ENCODE data around the gene EIF4G3.
A peak's percentile ranks its signal among the peaks of the same experiment; 100 is the strongest.
"Not testable (repeated sequence)": the region's sequence is repeated elsewhere in the genome, so short reads cannot be mapped to it uniquely, and the experiment has no call there.

The EIF4G3 gene

DNA sequence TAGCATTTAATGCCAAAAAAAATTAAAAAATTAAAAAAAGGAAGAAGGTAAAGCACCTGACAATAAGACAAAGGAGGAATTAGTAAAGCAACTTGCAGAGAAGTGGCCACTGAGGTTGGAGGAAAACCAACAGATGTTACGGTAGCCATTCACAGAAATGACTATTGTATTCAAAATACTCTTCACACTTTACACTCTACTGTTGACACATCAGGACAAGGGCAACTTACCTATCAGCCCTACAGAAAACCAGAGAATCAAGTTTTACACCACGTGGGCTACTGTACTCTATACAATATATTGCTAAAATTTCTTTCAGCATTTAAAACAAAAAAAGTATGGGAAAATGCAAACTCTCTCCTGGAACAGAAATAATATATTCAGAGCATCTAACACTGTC, 70.0 kb downstream of the EIF4G3 start:
- DNase-seq (ENCODE audit: low read depth in 2 of 2): no peak

DNA sequence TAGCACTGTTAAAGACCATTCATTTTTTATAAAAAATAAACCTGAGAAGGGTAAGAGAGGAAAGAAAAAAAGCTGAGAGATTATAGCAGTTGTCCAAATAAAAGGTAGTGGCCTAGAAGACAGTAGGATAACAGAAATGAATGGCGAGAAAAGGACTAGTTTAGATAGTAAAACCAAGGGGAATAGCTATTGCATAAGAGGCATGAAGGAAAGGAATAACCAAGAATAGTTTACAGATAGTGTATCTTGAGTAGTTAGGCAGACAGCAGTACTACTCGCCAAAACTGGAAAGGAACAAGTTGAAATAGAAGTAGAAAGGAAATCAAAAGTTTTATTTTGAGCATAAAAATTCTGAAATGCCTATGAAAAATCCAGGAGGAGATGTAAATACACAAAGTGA, 70.5 kb downstream of the EIF4G3 start:
- DNase-seq (ENCODE audit: low read depth in 2 of 2): no peak

DNA sequence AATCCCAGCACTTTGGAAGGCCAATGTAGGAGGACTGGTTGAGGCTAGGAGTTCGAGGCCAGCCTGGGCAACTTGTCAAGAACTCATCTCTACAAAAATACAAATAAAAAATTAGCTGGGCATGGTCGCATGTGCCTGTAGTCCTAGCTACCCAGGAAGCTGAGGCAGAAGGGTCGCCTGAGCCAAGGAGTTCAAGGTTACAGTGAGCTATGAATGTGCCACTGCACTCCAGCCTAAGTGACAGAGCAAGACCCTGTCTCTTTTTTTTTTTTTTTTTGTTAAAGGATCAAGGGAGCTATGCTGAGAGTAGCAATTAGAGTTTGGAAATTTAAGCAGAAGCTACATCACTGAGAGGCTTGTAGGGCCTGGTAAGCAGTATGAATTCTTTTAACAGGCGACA, 70.9 kb downstream of the EIF4G3 start:
- DNase-seq (ENCODE audit: low read depth in 2 of 2): no peak

DNA sequence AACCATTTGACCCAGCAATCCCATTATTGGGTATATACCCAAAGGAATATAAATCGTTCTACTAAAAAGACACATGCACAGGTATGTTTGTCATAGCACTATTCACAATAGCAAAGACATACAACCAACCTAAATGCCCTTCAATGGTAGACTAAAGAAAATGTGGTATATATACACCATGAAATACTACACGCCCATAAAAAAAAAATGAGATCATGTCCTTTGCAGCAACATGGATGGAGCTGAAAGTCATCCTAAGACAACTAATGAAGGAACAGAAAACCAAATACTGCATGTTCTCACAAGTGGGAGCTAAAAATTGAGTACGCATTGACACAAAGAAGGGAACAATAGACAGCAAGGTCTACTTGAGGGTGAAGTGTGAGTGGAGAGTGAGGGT, 72.0 kb downstream of the EIF4G3 start:
- no peak for DNase-seq (ENCODE audit: low read depth in 2 of 2)

DNA sequence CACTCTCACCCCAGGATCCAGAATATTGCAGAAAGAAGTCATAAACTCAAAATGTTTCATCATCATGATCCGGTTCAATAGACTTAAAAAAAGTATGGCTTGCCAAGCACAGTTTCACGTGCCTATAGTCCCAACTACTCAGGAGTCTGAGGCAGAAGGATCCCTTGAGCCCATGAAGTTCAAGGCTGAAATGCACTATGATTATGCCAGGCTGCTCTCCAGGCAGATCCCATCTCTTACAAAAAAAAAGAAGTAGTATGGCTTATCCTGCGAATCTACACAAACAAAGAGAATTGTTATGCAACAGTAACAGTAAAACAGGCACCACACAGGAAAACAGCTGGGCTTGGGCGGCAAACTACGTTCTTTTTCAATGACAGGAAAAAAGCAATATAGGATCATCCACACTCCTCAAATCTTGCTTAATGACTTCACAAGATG, 76.2 kb downstream of the EIF4G3 start:
- DNase-seq (ENCODE audit: low read depth in 2 of 2): no peak

DNA sequence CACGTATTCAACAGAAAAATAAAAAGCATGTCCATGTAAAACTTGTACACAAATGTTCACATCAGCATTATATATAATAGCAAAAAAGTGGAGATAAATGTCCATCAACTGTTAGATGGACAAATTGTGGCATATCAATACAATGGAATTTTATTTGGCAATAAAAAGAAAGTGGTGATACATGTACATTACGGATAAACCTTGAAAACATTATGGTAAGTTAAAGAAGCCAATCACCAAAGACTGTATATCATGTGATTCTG, 76.9 kb downstream of the EIF4G3 start:
- DNase-seq (ENCODE audit: low read depth in 2 of 2): no peak

DNA sequence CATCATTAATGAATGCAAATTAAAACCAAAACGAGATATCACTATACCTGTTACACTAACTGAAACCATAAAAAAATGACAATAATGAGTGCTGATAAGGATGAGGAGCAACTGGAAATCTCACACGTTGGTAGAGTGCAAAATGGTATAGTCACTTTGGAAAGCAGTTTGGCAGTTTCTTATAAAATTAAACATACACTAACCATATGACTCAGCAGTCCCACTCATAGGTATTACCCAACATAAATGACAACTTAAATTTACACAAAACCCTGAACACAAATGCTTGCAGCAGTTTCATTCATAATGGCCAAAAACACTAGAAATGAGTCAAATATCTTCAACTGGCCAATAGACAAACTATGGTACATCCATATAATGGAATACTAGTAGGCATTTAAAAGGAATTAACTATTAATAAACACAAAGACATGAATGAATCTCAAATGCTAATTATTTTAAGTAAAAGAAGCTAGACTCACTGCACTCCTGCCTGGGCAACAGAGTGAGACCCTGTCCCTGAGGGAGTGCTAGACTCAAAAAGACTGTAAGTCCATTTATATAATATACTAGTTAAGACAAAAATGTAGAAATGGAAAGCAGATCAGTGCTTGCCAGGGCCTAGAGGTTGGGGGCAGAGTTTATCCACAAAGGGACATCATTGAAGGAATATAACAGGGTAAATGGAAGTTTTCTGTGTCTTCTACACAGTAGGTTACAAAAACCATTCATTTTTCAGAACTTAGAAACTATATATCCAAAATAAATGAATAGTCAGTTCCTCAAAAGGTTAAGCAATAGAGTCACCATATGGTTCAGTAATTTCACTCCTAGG, 77.4 kb downstream of the EIF4G3 start:
- DNase-seq (ENCODE audit: low read depth in 2 of 2): no peak

DNA sequence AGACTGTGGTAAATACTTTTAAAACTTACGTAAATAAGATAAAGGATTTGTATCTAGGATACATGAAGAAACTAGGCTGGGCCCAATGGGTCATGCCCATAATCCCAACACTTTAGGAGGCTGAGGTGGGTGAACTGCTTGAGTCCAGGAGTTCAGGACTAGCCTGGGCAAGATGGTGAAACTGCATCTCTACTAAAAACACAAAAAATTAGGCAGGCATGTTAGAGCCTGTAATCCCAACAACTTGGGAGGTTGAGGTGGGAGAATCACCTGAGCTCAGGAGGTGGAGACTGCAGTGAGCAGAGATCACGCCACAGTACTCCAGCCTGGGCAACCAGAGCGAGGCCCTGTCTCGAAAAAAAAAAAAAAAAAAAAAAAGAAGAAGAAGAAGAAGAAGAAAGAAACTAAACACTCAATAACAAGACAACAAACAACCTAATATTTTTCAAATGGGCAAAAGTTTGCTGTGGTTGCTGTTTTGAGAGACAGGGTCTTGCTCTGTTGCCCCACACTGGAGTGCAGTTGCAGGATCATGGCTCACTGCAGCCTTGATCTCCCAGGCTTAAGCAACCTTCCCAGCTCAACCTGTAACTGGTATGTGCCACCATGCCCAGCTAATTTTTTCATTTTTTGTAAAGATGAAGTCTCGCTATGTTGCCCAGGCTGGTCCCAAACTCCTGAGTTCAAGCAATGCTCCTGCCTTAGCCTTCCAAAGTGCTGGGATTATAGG, 78.3 kb downstream of the EIF4G3 start:
- no peak for DNase-seq (ENCODE audit: low read depth in 2 of 2)

DNA sequence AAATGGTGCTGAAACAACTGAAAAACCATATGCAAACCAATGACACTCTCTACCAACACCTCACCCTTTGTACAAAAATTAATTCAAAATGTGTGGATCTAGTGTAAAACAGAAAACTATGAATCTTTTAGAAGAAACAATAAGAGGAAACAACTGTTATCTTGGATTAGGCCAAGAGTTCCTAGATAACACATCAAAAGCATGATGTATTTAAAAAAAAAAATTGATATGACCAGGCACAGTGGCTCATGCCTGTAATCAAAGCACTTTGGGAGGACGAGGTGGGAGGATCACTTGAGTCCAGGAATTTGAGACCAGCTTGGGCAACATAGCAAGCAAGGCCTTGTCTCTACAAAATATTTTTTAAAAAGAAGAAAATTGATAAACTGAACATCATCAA, 79.0 kb downstream of the EIF4G3 start:
- DNase-seq (ENCODE audit: low read depth in 2 of 2): no peak

DNA sequence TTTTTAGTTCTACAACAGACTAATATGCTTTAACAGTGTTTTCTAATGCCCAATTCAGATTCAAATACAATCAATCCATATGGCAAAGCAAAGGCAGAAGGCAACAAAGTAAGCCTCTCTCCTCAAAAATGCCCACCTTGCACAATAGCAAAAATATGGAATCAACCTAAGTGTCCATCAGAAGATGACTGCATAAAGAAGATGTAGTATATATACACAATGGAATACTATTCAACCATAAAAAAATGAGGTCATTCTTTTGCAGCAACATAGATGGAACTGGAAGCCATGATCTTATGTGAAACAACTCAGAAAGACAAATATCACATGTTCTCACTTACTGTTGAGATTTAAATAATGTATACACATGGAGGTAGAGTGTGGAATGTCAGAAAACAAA, 80.7 kb downstream of the EIF4G3 start:
- no peak for DNase-seq (ENCODE audit: low read depth in 2 of 2)

DNA sequence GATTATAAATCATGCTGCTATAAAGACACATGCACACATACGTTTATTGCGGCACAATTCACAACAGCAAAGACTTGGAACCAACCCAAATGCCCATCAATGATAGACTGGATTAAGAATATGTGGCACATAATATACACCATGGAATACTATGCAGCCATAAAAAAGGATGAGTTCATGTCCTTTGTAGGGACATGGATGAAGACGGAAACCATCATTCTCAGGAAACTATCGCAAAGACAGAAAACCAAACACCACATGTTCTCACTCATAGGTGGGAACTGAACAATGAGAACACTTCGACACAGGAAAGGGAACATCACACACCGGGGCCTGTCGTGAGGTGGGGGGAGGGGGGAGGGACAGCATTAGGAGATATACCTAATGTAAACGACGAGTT, 82.4 kb downstream of the EIF4G3 start:
- DNase-seq (ENCODE audit: low read depth in 2 of 2): not testable (repeated sequence)

DNA sequence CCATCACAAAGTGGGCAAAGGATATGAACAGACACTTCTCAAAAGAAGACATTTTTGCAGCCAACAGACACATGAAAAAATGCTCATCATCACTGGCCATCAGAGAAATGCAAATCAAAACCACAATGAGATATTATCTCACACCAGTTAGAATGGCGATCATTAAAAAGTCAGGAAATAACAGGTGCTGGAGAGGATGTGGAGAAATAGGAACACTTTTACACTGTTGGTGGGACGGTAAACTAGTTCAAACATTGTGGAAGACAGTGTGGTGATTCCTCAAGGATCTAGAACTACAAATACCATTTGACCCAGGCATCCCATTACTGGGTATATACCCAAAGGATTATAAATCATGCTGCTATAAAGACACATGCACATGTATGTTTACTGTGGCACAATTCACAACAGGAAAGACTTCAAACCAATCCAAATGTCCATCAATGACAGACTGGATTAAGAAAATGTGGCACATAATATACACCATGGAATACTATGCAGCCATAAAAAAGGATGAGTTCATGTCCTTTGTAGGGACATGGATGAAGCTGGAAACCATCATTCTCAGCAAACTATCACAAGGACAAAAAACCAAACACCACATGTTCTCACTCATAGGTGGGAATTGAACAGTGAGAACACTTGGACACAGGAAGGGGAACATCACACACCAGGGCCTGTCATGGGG, 83.3 kb downstream of the EIF4G3 start:
- not testable (repeated sequence) for DNase-seq (ENCODE audit: low read depth in 2 of 2)

DNA sequence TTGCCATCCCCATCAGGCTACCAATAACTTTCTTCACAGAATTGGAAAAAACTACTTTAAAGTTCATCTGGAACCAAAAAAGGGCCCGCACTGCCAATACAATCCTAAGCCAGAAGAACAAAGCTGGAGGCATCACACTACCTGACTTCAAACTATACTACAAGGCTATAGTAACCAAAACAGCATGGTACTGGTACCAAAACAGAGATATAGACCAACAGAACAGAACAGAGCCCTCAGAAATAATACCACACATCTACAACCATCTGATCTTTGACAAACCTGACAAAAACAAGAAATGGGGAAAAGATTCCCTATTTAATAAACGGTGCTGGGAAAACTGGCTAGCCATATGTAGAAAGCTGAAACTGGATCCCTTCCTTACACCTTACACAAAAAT, 84.2 kb downstream of the EIF4G3 start:
- DNase-seq (ENCODE audit: low read depth in 2 of 2): not testable (repeated sequence)

DNA sequence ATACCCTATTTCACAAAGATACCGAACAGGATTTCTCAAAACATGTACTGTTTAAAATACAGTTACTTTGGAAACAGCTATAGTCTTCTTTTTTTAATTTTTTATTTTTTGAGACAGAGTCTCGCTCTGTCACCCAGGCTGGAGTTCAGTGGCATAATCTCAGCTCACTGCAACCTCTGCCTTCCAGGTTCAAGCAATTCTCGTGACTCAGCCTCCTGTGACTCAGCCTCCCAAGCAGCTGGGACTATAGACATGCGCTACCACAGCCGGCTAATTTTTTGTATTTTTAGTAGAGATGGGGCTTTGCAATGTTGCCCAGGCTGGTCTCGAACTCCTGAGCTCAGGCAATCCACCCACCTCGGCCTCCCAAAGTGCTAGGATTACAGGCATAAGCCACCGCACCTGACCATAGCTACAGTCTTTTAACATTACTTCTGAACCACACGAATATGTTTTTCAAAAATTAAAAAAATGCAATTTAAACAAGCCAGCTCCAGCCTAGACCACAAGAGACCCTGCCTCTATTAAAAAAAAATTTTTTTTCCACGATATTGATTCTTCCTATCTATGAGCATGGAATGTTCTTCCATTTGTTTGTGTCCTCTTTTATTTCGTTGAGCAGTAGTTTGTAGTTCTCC, 85.5 kb downstream of the EIF4G3 start:
- peak; percentile 50 to 56 for DNase-seq (ENCODE audit: low read depth in 2 of 2)

DNA sequence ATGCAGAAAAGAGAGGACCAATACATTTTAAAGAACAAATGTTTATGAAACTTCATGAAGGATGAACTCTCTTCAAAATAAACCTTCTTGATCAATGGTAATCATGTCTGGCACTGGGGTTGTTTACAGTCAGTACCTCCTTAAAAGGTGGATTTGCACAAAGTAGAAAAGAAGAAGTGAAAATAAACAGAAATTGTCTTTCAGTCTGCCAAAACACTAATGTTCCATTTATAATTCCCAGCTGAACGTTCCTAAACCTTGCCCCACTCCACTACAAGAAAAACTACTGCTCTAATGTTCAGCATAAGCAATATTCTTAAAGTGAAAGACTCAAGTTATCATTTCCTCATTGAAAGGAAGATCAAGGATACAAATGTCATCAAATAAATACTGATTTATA, 86.2 kb downstream of the EIF4G3 start:
- no peak for DNase-seq (ENCODE audit: low read depth in 2 of 2)

DNA sequence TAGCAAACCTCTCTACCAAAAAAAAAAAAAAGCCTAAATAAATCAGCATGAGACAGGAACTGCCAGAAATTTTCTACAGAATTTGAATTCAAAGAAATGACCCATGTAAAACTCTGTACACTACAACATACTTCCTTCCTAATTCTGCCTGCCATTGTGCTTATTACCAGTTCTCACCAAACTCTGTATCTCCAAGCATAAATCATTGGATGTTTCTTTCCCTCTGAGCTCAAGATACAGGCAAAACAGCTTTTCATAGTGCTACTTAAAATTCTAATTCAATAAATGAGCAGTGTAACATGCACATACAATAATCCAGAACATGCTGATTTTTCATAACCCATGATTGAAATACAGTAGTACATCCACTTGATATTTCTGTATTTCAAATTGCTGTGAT, 87.0 kb downstream of the EIF4G3 start:
- DNase-seq (ENCODE audit: low read depth in 2 of 2): no peak

DNA sequence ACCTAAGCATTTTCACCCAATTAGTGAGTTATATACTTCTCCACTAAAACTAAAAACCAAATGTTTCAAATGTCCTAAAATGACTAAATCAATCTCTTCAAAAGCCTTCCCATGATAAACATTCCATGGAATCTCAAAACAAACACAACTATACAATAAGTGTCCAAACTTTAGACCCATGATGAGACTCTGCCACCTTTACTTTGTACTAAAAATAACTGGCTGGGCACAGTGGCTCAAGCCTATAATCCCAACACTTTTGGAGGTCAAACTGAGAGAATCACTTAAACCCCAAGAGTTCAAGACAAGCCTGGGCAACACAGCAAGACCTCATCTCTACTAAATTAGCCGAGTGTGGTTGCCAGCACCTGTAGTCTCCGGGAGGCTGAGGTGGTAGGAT, 87.4 kb downstream of the EIF4G3 start:
- no peak for DNase-seq (ENCODE audit: low read depth in 2 of 2)

DNA sequence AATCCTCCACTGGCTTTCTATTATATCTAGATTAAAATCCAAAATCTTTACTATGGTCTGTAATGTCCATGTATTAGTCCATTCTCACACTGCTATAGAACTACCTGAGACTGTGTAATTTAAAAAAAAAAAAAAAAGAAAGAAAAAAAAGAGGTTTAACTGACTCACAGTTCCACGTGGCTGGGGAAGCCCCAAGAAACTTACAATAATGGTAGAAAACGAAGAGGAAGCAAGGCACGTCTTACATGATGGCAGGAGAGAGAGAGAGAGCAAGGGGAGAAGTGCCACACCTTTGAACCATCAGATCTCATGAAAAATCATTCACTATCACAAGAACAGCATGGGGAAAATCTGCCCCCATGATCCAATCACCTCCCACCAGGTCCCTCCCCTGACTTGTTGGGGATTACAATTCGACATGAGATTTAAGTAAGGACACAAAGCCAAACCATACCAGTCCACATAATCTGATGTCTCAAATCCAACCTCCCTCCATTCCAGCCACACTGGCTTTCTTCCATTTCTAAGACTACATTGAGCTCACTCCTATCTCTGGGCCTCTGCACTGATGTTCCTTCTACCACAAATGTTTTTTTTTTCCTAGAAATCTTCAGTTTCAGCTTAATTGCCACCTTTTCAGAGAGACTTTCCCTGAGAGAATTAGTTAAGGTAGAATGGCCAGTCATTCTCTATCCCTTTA, 92.4 kb downstream of the EIF4G3 start:
- no peak for DNase-seq (ENCODE audit: low read depth in 2 of 2)

DNA sequence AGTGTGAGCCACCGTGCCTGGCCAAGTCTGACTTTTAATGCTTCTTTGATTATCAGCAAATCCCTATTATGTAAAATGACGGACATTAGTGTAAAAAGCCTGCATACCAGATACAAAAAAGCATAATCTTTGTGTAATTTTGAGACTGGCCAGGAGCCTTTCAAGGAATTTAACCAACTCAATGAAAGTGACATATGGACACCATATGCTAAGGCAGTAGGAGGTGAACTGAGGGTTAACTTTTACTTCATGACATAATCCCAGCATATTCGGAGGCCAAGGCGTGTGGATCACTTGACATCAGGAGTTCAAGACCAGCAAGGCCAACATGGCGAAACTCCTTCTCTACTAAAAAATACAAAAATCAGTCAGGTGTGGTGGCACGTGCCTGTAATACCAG, 94.6 kb downstream of the EIF4G3 start:
- DNase-seq (ENCODE audit: low read depth in 2 of 2): peak; percentile 53 to 59

DNA sequence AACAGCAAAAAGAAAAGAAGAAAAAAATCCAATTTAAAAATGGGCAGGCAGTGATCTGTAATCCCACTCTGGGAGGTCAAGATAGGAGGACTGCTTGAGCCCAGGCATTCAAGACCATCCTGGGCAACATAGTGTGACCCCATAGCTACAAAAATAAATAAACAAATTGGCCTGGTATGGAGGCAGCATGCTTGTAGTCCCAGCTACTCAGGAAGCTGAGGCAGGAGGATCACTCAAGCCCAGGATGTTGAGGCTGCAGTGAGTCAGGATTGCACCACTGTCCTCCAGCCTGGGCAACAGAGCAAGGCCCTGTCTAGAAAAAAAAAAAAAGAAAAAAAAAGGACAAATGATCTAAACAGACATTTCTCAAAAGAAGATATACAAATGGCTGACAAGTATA, 99.6 kb downstream of the EIF4G3 start:
- DNase-seq (ENCODE audit: low read depth in 2 of 2): no peak

DNA sequence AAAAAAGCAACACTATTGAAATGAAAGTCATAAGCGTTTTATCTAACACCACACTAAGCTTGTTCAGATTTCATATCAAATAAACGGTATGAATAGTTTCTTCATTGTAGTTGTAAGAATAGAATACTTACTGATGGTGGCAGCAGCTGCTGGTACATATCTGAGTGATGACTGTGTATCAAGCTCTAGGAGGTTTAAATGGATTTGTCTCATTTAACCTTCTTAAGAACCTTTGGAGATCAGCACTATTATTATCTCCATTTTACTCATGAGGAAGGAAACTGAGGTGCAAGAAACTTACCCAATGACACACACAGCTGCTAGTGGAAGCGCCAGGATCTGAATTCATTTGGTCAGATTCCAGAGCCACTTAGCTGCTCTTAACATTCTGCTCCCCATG, 104.0 kb downstream of the EIF4G3 start:
- peak in 1 of 2 experiments; percentile 13 for DNase-seq (ENCODE audit: low read depth in 2 of 2)

DNA sequence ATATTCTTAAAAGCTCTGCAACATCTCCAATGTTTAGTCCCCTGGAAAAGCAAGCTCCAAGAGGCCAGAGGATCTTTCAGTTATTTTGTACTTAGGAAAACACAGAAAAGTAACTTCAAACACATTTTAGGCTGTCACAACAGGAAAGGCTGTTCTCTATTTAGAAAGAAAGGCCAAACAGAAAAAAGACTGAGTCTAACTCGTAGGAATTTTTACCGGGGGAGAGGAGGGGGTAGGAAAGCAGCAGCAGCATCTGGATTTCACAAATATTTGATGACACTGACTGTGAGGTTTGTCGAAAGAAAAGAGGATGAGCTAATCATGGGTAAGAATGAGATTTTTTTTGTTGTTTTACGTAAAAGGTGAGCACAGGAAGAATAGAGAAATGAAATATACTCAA, 107.1 kb downstream of the EIF4G3 start:
- DNase-seq (ENCODE audit: low read depth in 2 of 2): peak; percentile 66 to 68

All from fibroblast of skin of left quadriceps (primary cell).